IPS-18a (cell line): Measurements from ENCODE around the gene OSCAR.

Source experiments
- H3K27ac ChIP-seq: one replicate; pipeline ENCODE4 v1.5.1; 2013; ENCODE audit warnings: low read length
- H3K27me3 ChIP-seq: one replicate; pipeline ENCODE4 v1.6.1; 2013; ENCODE audit warnings: mild to moderate bottlenecking, low read length; ENCODE audit not compliant: control insufficient read depth, insufficient read depth
- H3K36me3 ChIP-seq: one replicate; pipeline ENCODE4 v1.6.1; 2013; ENCODE audit warnings: low read depth, low read length; ENCODE audit not compliant: control insufficient read depth
- H3K4me1 ChIP-seq: one replicate; pipeline ENCODE4 v1.6.1; 2013; ENCODE audit warnings: low read depth, low read length; ENCODE audit not compliant: control insufficient read depth
- H3K4me3 ChIP-seq: one replicate; pipeline ENCODE4 v1.5.1; 2013; ENCODE audit warnings: low read length
- H3K9ac ChIP-seq: one replicate; pipeline ENCODE4 v1.6.1; 2013; ENCODE audit warnings: mild to moderate bottlenecking, low read length, moderate library complexity
- H3K9me3 ChIP-seq: one replicate; pipeline ENCODE4 v1.6.1; 2013; ENCODE audit warnings: low read depth, low read length; ENCODE audit not compliant: control insufficient read depth

Gene OSCAR

GRCh38 chr19:54136086-54136863 is 35.7 kb upstream of the OSCAR start:
- peak overlapping the region; percentile 33 for H3K9ac ChIP-seq
- H3K27me3 ChIP-seq: no peaks in the 10 kb centered on the region
- no peaks in the 10 kb centered on the region for H3K9me3 ChIP-seq
- peaks cover 4% of the 10 kb centered on the region for H3K36me3 ChIP-seq
- no peak overlapping the region for H3K27ac ChIP-seq
- H3K4me3 ChIP-seq: peak overlapping the region; percentile 80
- peaks cover 6% of the 10 kb centered on the region for H3K4me1 ChIP-seq

- Histone ChIP-seq H3K27ac (no peak overlapping the region), H3K27me3 (no peaks in the 10 kb centered on the region), H3K4me1 (peaks cover 6% of the 10 kb centered on the region), H3K36me3 (peaks cover 24% of the 10 kb centered on the region), H3K9me3 (no peaks in the 10 kb centered on the region), H3K4me3 (no peak overlapping the region), H3K9ac (no peak overlapping the region)
Observed at GRCh38 chr19:54133957-54134590, 33.5 kb upstream of the OSCAR start.

- Histone ChIP-seq H3K27ac (no peak overlapping the region), H3K27me3 (no peaks in the 10 kb centered on the region), H3K36me3 (peaks cover 25% of the 10 kb centered on the region), H3K9ac (no peak overlapping the region), H3K4me3 (no peak overlapping the region), H3K4me1 (peaks cover 6% of the 10 kb centered on the region), H3K9me3 (no peaks in the 10 kb centered on the region)
Observed at GRCh38 chr19:54133312-54133956, 32.8 kb upstream of the OSCAR start.

GRCh38 chr19:54129617-54129996 is 29.0 kb upstream of the OSCAR start:
- Histone ChIP-seq H3K36me3 (peaks cover 54% of the 10 kb centered on the region), H3K27ac (no peak overlapping the region), H3K4me3 (no peak overlapping the region), H3K9ac (no peak overlapping the region), H3K27me3 (no peaks in the 10 kb centered on the region), H3K9me3 (no peaks in the 10 kb centered on the region), H3K4me1 (no peaks in the 10 kb centered on the region)

- no peaks in the 10 kb centered on the region for H3K9me3 ChIP-seq
- no peaks in the 10 kb centered on the region for H3K27me3 ChIP-seq
- H3K4me3 ChIP-seq: no peak overlapping the region
- no peaks in the 10 kb centered on the region for H3K4me1 ChIP-seq
- peaks cover 60% of the 10 kb centered on the region for H3K36me3 ChIP-seq
- no peak overlapping the region for H3K27ac ChIP-seq
- H3K9ac ChIP-seq: no peak overlapping the region
Observed at GRCh38 chr19:54128796-54129616, 28.4 kb upstream of the OSCAR start.

GRCh38 chr19:54128441-54128725 is 27.8 kb upstream of the OSCAR start:
- Histone ChIP-seq H3K27me3 (no peaks in the 10 kb centered on the region), H3K36me3 (peaks cover 67% of the 10 kb centered on the region), H3K4me3 (no peak overlapping the region), H3K9me3 (no peaks in the 10 kb centered on the region), H3K4me1 (no peaks in the 10 kb centered on the region), H3K9ac (no peak overlapping the region), H3K27ac (no peak overlapping the region)

GRCh38 chr19:54127688-54128440 is 27.3 kb upstream of the OSCAR start:
- H3K27me3 ChIP-seq: no peaks in the 10 kb centered on the region
- no peak overlapping the region for H3K27ac ChIP-seq
- peaks cover 72% of the 10 kb centered on the region for H3K36me3 ChIP-seq
- no peaks in the 10 kb centered on the region for H3K4me1 ChIP-seq
- no peak overlapping the region for H3K9ac ChIP-seq
- H3K9me3 ChIP-seq: no peaks in the 10 kb centered on the region
- H3K4me3 ChIP-seq: no peak overlapping the region

GRCh38 chr19:54125713-54126112 is 25.1 kb upstream of the OSCAR start:
- Histone ChIP-seq H3K36me3 (peaks cover 74% of the 10 kb centered on the region), H3K27me3 (no peaks in the 10 kb centered on the region), H3K27ac (no peak overlapping the region), H3K9ac (no peak overlapping the region), H3K9me3 (no peaks in the 10 kb centered on the region), H3K4me1 (no peaks in the 10 kb centered on the region), H3K4me3 (no peak overlapping the region)

GRCh38 chr19:54124393-54124792 is 23.8 kb upstream of the OSCAR start:
- Histone ChIP-seq H3K27me3 (no peaks in the 10 kb centered on the region), H3K27ac (no peak overlapping the region), H3K4me3 (no peak overlapping the region), H3K4me1 (no peaks in the 10 kb centered on the region), H3K9ac (no peak overlapping the region), H3K9me3 (no peaks in the 10 kb centered on the region), H3K36me3 (peaks cover 75% of the 10 kb centered on the region)

GRCh38 chr19:54123682-54124081 is 23.1 kb upstream of the OSCAR start:
- Histone ChIP-seq H3K27ac (no peak overlapping the region), H3K36me3 (peaks cover 74% of the 10 kb centered on the region), H3K27me3 (no peaks in the 10 kb centered on the region), H3K9ac (no peak overlapping the region), H3K4me3 (no peak overlapping the region), H3K9me3 (no peaks in the 10 kb centered on the region), H3K4me1 (no peaks in the 10 kb centered on the region)

- H3K36me3 ChIP-seq: peaks cover 61% of the 10 kb centered on the region
- H3K9me3 ChIP-seq: no peaks in the 10 kb centered on the region
- H3K4me3 ChIP-seq: no peak overlapping the region
- no peak overlapping the region for H3K27ac ChIP-seq
- no peaks in the 10 kb centered on the region for H3K4me1 ChIP-seq
- H3K27me3 ChIP-seq: no peaks in the 10 kb centered on the region
- no peak overlapping the region for H3K9ac ChIP-seq
Observed at GRCh38 chr19:54121259-54121658, 20.7 kb upstream of the OSCAR start.
